Mucosa of descending colon (tissue), 3 donors: ENCODE results near the gene SFI1. TPM values are rescaled to one million over a fixed set of nuclear protein-coding genes. Genes with fewer than 3 reads are reported as not detected.
"Not testable (repeated sequence)": the region's sequence is repeated elsewhere in the genome, so short reads cannot be mapped to it uniquely, and the experiment has no call there.

Experiments
- ATAC-seq: fragments of 200-7000 bp; cut with Tn5 transposase; one replicate; pipeline ENCODE4 v1.9.1; 2020; ENCODE audit warnings: mild to moderate bottlenecking, moderate library complexity
- DNase-seq, 3 donors: peaks; one replicate each; pipeline ENCODE4 v3.0.0-alpha.2; 2020
- H3K36me3 ChIP-seq: fragments of 200-600 bp; one replicate; pipeline ENCODE4 v1.8.0; 2021; ENCODE audit warnings: low read depth, mild to moderate bottlenecking
- H3K4me1 ChIP-seq: fragments of 200-600 bp; one replicate; pipeline ENCODE4 v1.8.0; 2021; ENCODE audit warnings: low read depth, mild to moderate bottlenecking
- H3K4me3 ChIP-seq: fragments of 200-600 bp; one replicate; pipeline ENCODE4 v1.8.0; 2021; ENCODE audit warnings: mild to moderate bottlenecking
- H3K9me3 ChIP-seq: fragments of 200-600 bp; one replicate; pipeline ENCODE4 v1.8.0; 2021; ENCODE audit warnings: mild to moderate bottlenecking
- CTCF ChIP-seq: fragments of 200-600 bp; IDR thresholded peaks from one replicate; pipeline ENCODE4 v1.8.0; 2022; ENCODE audit warnings: antibody characterized with exemption, mild to moderate bottlenecking
- intact Hi-C, 2 donors: fragments of 100-400 bp; cut with DNase I in 1 of 2; cut with micrococcal nuclease in 1 of 2; formaldehyde crosslinking; loops; one replicate each; pipeline versions ENCODE4 v1.11.0 to v1.11.1; 2022; cut with DNase I, micrococcal nuclease
- total RNA-seq, 3 donors: library from RNA; stranded (reverse); fragmentation: NEBNext Ultra II Directional in 2 of 3; extraction: Animal tissue kit (Norgen Biotek cat#: 25700) in 2 of 3; gene quantifications; one replicate each; pipeline versions ENCODE4 v1.2.1 to v1.2.4, GENCODE V29; 2021 to 2023
- donor health status: DM: no; HTN: no; CAD: no; lungs with moderate emphysema.
- donor health status: DM: no; HTN: no; CAD: no.
- donor health status: DM: no; HTN: yes; CAD: no.

The SFI1 gene
- total RNA-seq, 3 donors from 2014 or later = 34.4 to 52.6 (median 49.5) TPM

- TF ChIP-seq CTCF = no peak
- intact Hi-C loops = no loop called here
- DNase-seq (peak; percentile 36 to 68 (median 63)), ATAC-seq (peak; percentile 37)
- peaks cover 16% of the 10 kb centered on the region for H3K4me1 ChIP-seq
- H3K36me3 ChIP-seq = no peaks in the 10 kb centered on the region
- H3K4me3 ChIP-seq = peak overlapping the region; percentile 70
- H3K9me3 ChIP-seq = no peaks in the 10 kb centered on the region
Observed at GRCh38 chr22:31488988-31489617, 7.2 kb upstream of the SFI1 start.

- intact Hi-C loops = no loop called here
- H3K4me1 ChIP-seq = peaks cover 16% of the 10 kb centered on the region
Observed at GRCh38 chr22:31489632-31490495, 6.5 kb upstream of the SFI1 start, which contains the start of gene EIF4ENIF1. TSS of gene EIF4ENIF1 (minus strand) at chr22:31489842. CDS start at chr22:31488718, 1,124 bp downstream.

GRCh38 chr22:31490496-31490925, 5.8 kb upstream of the SFI1 start:
- Histone ChIP-seq H3K4me3 (peak overlapping the region; percentile 70), H3K36me3 (no peaks in the 10 kb centered on the region), H3K9me3 (no peaks in the 10 kb centered on the region), H3K4me1 (peaks cover 16% of the 10 kb centered on the region)
- no peak for TF ChIP-seq CTCF
- intact Hi-C loops = no loop called here
- DNase-seq (peak; percentile 60 to 69 (median 65)), ATAC-seq (peak; percentile 66)

More at GRCh38 chr22:31489632-31490495, 6.5 kb upstream of the SFI1 start, which contains the start of gene EIF4ENIF1:
- Histone ChIP-seq H3K36me3 (no peaks in the 10 kb centered on the region), H3K9me3 (no peaks in the 10 kb centered on the region), H3K4me3 (peak within 1 kb of the TSS; percentile 70)
- no peak for TF ChIP-seq CTCF
- peak; percentile 94 for ATAC-seq
- peak; percentile 88 to 93 (median 91) for DNase-seq

- Histone ChIP-seq H3K36me3 (no peaks in the 10 kb centered on the region), H3K9me3 (no peaks in the 10 kb centered on the region), H3K4me3 (no peak overlapping the region), H3K4me1 (peaks cover 16% of the 10 kb centered on the region)
- intact Hi-C loops = no loop called here
- no peak for TF ChIP-seq CTCF
- no peak for ATAC-seq
- no peak for DNase-seq
Observed at GRCh38 chr22:31491218-31491962, 4.9 kb upstream of the SFI1 start.

- intact Hi-C loops = no loop called here
- no peak for DNase-seq
- no peak for TF ChIP-seq CTCF
- Histone ChIP-seq H3K36me3 (no peaks in the 10 kb centered on the region), H3K4me3 (no peak overlapping the region), H3K4me1 (peaks cover 16% of the 10 kb centered on the region), H3K9me3 (no peaks in the 10 kb centered on the region)
- no peak for ATAC-seq
Observed at GRCh38 chr22:31492151-31492550, 4.2 kb upstream of the SFI1 start.

- H3K9me3 ChIP-seq, intact Hi-C loops, DNase-seq, ATAC-seq, H3K36me3 ChIP-seq, H3K4me3 ChIP-seq: not testable (repeated sequence)
- peaks cover 11% of the 10 kb centered on the region for H3K4me1 ChIP-seq
Observed at GRCh38 chr22:31493355-31493754, 3.0 kb upstream of the SFI1 start.
